GM18951 (cell line): ENCODE results near the gene THOC1.
"Not testable (repeated sequence)": the region's sequence is repeated elsewhere in the genome, so short reads cannot be mapped to it uniquely, and the experiment has no call there.

ENCODE experiments used
- POLR2A ChIP-seq: IDR thresholded peaks from 4 replicates; pipeline ENCODE4 v1.6.1; 2011; ENCODE audit warnings: mild to moderate bottlenecking; ENCODE audit not compliant: insufficient read length, insufficient read depth; ENCODE audit errors: extremely low read depth
- in situ Hi-C: fragments of 300-500 bp; cut with MboI; formaldehyde crosslinking; loops from one replicate; pipeline ENCODE4 v1.12.0; 2022; ENCODE audit warnings: low sequenced_read_pairs, mixed read lengths, inconsistent platforms; ENCODE audit not compliant: unreplicated experiment

Gene THOC1

DNA sequence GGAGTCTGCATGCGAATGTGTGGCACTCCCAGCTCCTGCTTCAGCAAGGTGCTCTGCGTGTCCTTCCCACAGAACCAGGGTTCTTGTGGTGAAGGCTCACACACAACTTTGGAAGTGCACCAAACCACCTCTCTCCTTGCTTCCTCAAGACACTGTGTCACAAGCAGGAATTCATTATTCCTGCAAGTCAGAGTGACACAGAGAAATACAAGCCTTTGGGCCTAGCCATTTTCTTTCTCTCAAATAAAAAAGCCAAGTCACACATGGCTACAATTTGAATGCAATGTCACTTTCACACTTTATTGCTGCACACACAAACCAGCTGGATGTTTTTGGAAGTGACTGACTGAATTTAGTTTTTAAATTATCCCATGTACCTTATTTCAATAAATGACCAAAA lies 30.1 kb upstream of the THOC1 start:
- TF ChIP-seq POLR2A = no peak
- in situ Hi-C loops = no loop called here

DNA sequence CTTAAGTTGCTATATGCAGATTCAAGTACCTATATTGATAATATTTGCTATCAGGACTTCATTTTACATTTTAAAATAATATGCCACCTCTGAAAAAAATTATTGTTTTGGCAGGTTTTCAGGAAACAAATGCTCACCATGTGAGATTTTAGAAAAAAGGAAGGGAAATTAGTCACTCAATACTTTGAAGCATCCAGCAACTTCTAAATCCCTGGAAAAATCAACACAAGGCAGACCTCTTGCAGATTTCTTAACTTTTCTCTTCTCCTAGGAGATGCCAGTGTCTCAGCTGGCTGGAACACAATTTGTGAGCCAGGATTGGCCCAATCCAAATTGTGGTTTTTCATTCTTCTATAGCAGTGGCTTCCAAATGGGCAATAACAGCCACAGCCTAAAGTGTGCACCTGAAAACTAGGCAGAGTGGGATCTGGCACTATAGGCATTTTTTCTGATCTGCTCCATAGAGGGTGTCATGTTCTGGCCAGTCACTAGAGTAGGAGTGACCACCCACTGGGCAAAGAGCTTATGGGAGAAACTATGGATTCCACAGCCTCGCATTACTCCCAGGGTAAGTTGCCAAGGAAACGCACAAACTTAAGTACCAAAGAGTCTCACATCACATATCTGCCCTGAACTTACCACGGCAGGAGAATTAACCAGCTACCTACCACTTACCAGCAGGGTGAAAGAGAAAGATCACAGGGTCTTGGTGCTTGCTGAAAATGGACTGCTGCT lies 28.1 kb upstream of the THOC1 start:
- in situ Hi-C loops = no loop called here
- TF ChIP-seq POLR2A = no peak

DNA sequence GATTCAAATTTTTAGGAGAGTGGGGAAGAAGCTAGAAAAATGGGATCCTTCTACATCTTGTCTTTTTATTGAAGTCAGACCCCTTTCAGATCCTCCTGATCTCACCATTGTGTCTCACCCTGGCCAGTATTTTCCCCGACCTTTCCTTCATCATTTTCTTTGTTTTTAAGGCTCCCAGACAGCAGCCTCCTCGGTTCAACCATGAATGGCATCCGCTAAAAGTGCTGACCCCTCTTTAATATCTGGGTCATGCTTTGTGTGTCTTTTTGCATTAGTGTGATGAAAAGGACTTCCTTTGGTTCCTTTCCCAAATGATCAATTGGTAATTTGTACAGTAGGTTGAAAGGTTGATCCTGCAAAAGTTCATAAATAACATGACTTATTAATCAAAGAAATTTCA lies 26.7 kb upstream of the THOC1 start:
- TF ChIP-seq POLR2A = no peak
- in situ Hi-C loops = no loop called here

DNA sequence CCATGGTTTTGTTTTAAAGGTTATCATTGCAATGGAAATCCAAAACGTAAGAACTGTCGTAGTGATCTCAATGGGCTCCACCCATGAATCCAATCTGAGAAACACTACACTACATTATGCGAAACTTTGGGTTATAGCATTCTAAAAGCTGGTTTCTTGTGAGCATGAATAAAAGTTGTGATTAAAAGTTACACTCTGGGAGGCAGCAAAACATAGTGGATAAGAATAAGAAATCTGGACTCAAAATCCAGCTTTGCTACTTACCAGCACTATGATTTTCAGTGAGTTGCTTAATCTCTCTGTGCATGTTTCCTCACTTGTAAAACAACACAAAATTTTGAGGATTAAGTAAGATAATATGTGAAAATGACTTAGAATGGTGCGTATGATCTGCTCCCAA lies 25.7 kb upstream of the THOC1 start:
- TF ChIP-seq POLR2A = no peak
- in situ Hi-C loops = no loop called here

DNA sequence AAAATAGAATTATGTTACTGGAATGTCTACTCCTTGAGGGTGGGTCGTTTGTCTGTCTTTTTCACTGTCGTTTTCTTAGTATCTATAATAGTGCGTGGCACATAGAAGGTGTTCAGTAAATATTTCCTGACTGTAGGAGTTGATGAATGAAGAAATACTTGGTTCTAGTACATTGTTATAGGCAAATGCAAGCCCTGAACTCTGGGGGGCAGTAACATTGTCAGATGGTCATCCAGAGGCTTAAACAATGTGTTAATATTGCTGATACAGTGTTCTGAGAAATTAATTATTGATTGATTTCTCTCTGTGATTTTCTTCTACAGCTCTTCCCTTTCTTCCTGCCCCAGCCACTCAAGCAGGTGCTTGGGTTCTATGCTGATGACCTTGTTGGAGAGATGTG lies 24.4 kb upstream of the THOC1 start:
- in situ Hi-C loops = no loop called here
- no peak for TF ChIP-seq POLR2A

DNA sequence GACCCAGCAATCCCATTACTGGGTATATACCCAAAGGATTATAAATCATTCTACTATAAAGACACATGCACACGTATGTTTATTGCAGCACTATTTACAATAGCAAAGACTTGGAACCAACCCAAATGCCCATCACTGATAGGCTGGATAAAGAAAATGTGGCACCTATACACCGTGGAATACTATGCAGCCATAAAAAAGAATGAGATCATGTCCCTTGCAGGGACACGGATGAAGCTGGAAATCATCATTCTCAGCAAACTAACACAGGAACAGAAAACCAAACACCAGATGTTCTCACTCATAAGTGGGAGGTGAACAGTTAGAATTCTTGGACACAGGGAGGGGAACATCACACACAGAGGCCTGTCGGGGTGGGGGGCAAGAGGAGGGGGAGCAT lies 22.1 kb upstream of the THOC1 start:
- in situ Hi-C loops = not testable (repeated sequence)

DNA sequence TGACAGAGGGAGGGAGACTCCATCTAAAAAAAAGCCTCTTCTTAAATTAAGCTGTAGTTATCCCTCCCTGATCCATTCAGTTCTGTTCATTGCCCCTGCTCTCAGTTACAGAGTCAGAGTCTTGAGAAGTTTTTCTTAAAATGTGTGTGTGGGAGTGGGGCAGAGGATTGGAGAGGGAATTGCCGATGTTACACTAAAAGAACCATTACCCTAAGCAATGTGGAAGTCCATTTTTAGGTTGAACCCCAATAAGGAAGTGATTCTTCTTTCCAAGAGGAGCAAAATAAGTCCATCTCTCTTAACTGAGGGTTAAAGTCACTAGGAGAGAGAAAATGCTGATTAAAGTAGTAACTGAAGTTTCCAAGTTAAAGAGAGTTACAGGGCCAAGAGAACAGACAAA lies 21.2 kb upstream of the THOC1 start:
- in situ Hi-C loops = no loop called here
- TF ChIP-seq POLR2A = no peak

DNA sequence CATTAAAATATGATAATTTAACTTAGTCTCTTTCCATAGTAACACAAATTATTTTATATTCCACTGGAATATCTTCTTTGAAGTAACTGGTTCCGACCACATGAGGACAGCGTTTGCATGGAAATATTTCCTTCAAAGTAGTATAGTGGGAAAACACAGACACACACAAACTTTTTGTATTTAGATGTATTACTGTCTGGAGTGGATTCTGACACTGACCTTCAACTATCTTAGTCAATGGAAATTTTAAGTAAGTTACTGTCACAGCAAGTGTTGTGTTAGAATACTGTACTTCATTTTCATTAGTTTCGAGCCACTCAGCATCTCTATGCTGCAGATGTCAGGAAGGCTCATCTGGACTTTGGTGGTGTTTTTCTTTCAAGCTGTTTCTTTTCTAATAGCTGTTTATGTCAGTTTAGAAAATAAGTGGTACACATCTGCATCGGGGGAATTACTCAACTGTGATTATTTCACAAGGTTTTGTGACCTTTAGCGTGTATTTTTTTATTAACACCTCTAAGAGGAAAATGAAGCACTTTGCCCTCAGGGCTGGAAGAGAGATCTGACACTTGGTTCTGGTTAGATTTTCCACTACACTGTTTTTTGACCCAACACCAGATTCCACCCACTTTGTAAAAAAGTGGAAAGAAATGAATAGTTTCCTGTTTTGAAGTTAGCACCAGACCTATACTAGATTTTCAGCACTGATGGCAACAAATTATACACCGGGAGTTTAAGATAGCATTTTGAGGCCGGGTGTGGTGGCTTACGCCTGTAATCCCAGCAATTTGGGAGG lies 18.9 kb upstream of the THOC1 start:
- TF ChIP-seq POLR2A = no peak
- in situ Hi-C loops = no loop called here

DNA sequence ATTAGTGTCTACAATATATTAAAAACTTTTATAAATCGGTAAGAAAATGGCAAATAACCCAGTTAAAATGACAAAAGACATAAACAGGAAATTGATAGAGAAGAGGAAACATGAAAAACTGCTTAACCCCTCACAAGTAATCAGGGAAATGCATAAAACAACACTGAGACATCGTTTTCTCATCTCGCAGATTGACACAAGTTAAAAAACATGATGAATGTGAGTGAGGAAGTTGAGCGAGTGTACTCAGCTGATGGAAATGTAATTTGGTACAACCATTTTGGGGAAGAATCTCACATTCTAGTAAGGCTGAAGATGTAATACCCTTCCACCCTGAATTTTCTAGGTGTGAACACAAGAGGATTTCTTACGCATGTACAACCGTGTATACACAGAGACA lies 18.0 kb upstream of the THOC1 start:
- TF ChIP-seq POLR2A = no peak
- in situ Hi-C loops = no loop called here

DNA sequence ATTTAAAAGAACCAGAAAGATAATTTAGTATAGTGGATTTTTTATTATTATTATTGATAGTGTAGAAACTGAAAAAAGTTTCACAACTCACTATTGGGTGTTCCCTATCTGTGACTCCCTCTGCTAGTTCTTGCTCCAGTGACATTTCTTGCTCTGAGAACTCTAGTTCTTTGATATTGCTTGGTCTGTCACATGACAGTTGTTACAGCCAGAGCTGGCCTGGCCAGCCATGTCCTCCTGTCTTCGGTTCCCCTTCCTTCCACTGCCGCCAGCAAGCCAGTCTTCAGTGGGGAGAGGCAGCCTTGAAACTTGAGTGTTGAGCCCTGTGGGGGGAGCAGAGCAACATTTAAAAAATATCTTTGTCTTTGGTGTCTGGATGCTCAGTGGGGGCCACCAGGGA lies 7.6 kb upstream of the THOC1 start:
- in situ Hi-C loops = no loop called here
- no peak for TF ChIP-seq POLR2A

DNA sequence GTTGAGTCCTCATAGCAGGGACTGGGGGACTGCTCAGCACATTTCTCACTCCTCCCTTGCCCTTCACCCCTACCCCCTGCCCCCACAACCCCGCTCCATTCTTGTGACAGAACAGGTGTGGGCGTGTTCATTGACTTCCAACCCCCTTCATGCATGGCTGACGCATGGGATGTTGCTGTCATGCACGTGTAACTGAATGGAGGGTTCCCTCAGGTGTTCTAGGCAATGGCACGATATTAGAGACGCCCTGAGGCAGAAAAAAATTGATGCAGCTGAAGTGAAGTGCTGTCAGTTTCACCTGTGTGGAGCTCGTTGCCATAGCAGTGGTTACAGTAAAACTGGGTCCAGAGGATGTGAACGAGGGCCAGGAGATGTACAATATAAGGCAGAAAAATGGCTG lies 6.5 kb upstream of the THOC1 start:
- no peak for TF ChIP-seq POLR2A
- in situ Hi-C loops = no loop called here

DNA sequence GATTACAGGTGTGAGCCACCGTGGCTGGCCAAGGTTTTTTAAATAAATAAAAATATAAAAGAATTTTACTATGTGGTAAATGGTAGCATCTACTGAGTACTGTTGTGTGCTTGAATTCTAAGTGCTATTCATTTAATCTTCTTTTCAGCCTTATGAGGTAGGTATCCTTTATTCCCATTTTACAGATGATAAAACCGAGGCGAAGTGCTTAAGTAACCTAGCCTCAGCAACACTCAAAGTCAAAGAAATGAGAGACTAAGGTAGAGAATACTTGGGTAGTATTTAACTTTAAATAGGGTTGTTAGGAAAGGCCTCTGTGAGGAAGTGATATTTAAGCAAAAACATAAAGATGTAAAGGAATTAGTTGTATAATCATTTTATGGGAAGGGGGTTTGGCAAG lies 5.7 kb upstream of the THOC1 start:
- in situ Hi-C loops = no loop called here
- TF ChIP-seq POLR2A = no peak

DNA sequence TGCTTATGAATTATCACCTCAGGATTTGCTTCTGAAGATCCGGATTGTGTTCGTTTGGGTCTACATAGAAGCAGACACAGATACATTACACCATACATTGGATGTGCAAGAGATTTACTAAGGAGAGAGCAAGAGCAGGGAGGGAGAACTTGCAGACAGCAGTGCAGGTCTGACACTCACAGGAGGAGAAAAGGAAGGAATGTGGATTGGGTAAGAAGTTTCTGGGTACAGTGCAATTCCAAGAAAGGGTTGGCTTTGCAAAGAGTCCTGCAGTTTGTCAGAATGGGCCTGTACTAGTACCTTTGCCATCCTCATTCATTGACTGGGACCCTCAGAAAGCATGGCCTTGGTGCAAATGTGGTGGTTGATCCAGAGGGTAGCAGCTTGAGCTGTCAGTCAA lies 4.8 kb upstream of the THOC1 start:
- TF ChIP-seq POLR2A = no peak
- in situ Hi-C loops = no loop called here

DNA sequence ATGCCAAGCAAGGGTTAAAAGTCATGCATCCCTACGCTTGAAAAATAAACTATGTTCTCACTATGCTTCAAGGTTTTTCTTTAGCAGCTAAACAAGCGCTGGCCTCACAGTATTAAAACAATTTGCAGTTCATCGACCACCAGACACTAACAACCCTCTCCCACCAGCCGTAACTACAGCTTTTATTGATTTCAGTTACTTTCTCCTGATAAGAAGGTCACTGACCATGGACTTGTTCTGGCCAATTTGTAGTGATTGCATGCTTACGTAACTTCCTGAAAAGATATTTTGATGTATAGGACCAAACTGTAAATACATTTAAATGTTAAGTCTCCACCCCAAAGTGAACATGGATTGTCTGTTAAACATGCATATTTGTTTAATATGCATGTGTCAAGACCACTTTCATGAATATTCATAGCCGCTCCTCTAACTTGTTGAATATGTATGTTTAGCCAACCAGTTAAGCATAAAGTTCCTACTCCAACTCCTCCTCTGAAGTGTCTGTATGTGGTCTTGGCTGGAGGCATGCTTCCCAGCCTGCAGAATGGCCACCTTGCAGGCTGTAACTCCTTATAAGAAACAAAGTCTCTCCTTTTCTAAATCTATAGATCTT lies 1.7 kb upstream of the THOC1 start:
- no peak for TF ChIP-seq POLR2A
- in situ Hi-C loops = no loop called here

DNA sequence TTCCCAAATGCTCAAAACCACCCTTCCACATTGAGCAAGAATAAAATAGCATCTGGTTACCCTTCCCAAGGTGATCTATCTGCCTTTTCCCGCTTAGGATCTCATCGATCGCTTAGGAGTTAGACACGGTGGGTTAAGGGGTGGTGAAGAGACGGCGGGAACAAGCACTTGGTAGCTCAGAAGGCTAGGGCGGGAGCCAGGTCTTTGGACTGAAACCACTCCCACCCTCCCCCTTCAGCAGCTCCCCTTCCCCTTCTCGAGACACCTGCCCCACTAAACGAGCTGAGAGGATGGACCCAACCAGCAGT lies 513 bp downstream of the THOC1 start:
- in situ Hi-C loops = no loop called here
- no peak for TF ChIP-seq POLR2A
